Measurements from ENCODE around the gene CA10. TPM values are rescaled to one million over a fixed set of nuclear protein-coding genes. Genes with fewer than 3 reads are reported as not detected.

The CA10 gene
- total and polyA plus RNA-seq, 2 donors (not counting 1 experiment from before 2014, with no cell fraction given), result not detected

DNA sequence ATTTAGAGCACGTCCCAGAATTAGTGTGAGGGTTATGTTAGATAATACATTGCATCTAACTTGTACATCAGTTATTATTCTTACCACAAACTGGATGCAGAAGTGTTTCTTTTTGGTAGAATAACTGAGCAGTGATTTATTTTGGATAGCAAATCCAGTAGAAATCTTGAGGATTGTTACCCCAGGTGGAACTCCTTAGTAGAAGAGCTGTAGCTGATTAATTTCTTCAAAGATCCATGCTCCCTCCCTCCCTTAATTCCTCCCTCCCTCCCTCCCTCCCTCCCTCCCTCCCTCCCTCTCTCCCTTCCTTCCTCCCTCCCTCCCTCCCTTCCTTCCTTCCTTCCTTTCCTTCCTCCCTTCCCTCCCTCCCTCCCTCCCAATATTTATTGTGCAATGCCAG lies 337.7 kb downstream of the CA10 start:
- H3K4me3 ChIP-seq (replicated peaks in 1 of 4; ENCODE audit: control extremely low read depth in 1 of 4, insufficient read depth in 1 of 4, low read depth in 3 of 4, low read length in 4 of 4), result no peak overlapping the region
- no peak for DNase-seq (ENCODE audit: low read depth in 2 of 2)
- no peak overlapping the region for H3K9ac ChIP-seq (ENCODE audit: insufficient read depth, low read length)
- H3K4me2 ChIP-seq (ENCODE audit: extremely low read depth, insufficient read depth, low read length), result no peak overlapping the region
- no peaks in the 10 kb centered on the region for H3K79me2 ChIP-seq (ENCODE audit: control insufficient read depth, insufficient read depth, low read length)
- H3K27ac ChIP-seq (ENCODE audit: insufficient read depth, low read length), result no peak overlapping the region
- H2AFZ ChIP-seq (ENCODE audit: low read length), result no peak overlapping the region
- no peaks in the 10 kb centered on the region for H4K20me1 ChIP-seq (ENCODE audit: control insufficient read depth, extremely low read depth, insufficient read depth, low read length)
- no peaks in the 10 kb centered on the region for H3K9me3 ChIP-seq (ENCODE audit: control insufficient read depth, insufficient read depth, low read depth, low read length)
- no peak for TF ChIP-seq EZH2 (IDR thresholded peaks at IDR 0.05; ENCODE audit: low read length, missing control alignments)
- no peaks in the 10 kb centered on the region for H3K36me3 ChIP-seq (ENCODE audit: control insufficient read depth, insufficient read depth, low read length)
- H3K27me3 ChIP-seq (ENCODE audit: control insufficient read depth, insufficient read depth, low read length), result no peaks in the 10 kb centered on the region
- H3K4me1 ChIP-seq (ENCODE audit: control insufficient read depth, extremely low read depth, insufficient read depth, low read length), result no peaks in the 10 kb centered on the region

DNA sequence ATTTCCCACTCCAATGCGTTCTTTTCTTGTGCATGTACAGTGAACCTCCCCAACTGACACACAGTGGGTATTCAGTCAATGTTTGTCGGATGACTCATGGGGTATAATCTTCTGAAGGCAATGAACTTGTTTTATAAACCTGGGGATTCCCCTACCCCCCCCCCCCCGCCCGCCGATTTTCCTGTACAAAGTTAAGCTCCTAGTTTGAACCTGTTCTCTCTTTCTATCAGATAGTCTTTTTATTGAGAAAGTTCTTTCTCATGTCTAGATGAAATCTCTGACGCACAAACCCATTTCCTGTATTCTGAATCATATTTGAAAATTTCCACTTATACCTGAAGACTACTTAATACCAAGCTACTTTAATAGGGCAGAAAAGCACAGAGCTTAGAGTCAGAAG lies 338.3 kb downstream of the CA10 start:
- Histone ChIP-seq H2AFZ (ENCODE audit: low read length) (no peak overlapping the region), H3K9ac (ENCODE audit: insufficient read depth, low read length) (no peak overlapping the region), H3K9me3 (ENCODE audit: control insufficient read depth, insufficient read depth, low read depth, low read length) (no peaks in the 10 kb centered on the region), H3K4me1 (ENCODE audit: control insufficient read depth, extremely low read depth, insufficient read depth, low read length) (no peaks in the 10 kb centered on the region), H3K4me3 (replicated peaks in 1 of 4; ENCODE audit: control extremely low read depth in 1 of 4, insufficient read depth in 1 of 4, low read depth in 3 of 4, low read length in 4 of 4) (no peak overlapping the region), H4K20me1 (ENCODE audit: control insufficient read depth, extremely low read depth, insufficient read depth, low read length) (no peaks in the 10 kb centered on the region), H3K27me3 (ENCODE audit: control insufficient read depth, insufficient read depth, low read length) (no peaks in the 10 kb centered on the region), H3K4me2 (ENCODE audit: extremely low read depth, insufficient read depth, low read length) (no peak overlapping the region), H3K27ac (ENCODE audit: insufficient read depth, low read length) (no peak overlapping the region), H3K79me2 (ENCODE audit: control insufficient read depth, insufficient read depth, low read length) (no peaks in the 10 kb centered on the region), H3K36me3 (ENCODE audit: control insufficient read depth, insufficient read depth, low read length) (no peaks in the 10 kb centered on the region)
- DNase-seq (ENCODE audit: low read depth in 2 of 2), result no peak
- no peak for TF ChIP-seq EZH2 (IDR thresholded peaks at IDR 0.05; ENCODE audit: low read length, missing control alignments)
- TF ChIP-seq, protein P1, sequence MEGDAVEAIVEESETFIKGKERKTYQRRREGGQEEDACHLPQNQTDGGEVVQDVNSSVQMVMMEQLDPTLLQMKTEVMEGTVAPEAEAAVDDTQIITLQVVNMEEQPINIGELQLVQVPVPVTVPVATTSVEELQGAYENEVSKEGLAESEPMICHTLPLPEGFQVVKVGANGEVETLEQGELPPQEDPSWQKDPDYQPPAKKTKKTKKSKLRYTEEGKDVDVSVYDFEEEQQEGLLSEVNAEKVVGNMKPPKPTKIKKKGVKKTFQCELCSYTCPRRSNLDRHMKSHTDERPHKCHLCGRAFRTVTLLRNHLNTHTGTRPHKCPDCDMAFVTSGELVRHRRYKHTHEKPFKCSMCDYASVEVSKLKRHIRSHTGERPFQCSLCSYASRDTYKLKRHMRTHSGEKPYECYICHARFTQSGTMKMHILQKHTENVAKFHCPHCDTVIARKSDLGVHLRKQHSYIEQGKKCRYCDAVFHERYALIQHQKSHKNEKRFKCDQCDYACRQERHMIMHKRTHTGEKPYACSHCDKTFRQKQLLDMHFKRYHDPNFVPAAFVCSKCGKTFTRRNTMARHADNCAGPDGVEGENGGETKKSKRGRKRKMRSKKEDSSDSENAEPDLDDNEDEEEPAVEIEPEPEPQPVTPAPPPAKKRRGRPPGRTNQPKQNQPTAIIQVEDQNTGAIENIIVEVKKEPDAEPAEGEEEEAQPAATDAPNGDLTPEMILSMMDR (conservative IDR thresholded peaks at IDR 0.05 in 1 of 2, IDR thresholded peaks at IDR 0.05 in 1 of 2; ENCODE audit: low read depth in 1 of 2, low read length in 2 of 2), result no peak

GRCh38 chr17:51819341-51820219 lies 338.9 kb downstream of the CA10 start:
- no peak for DNase-seq (ENCODE audit: low read depth in 2 of 2)
- TF ChIP-seq, protein P1 (conservative IDR thresholded peaks at IDR 0.05 in 1 of 2, IDR thresholded peaks at IDR 0.05 in 1 of 2; ENCODE audit: low read depth in 1 of 2, low read length in 2 of 2), result no peak
- no peak for TF ChIP-seq EZH2 (IDR thresholded peaks at IDR 0.05; ENCODE audit: low read length, missing control alignments)
- no peak overlapping the region for H3K4me2 ChIP-seq (ENCODE audit: extremely low read depth, insufficient read depth, low read length)
- no peak overlapping the region for H3K9ac ChIP-seq (ENCODE audit: insufficient read depth, low read length)
- no peaks in the 10 kb centered on the region for H3K27me3 ChIP-seq (ENCODE audit: control insufficient read depth, insufficient read depth, low read length)
- H3K4me3 ChIP-seq (replicated peaks in 1 of 4; ENCODE audit: control extremely low read depth in 1 of 4, insufficient read depth in 1 of 4, low read depth in 3 of 4, low read length in 4 of 4), result no peak overlapping the region
- no peaks in the 10 kb centered on the region for H3K4me1 ChIP-seq (ENCODE audit: control insufficient read depth, extremely low read depth, insufficient read depth, low read length)
- H2AFZ ChIP-seq (ENCODE audit: low read length), result no peak overlapping the region
- H3K79me2 ChIP-seq (ENCODE audit: control insufficient read depth, insufficient read depth, low read length), result no peaks in the 10 kb centered on the region
- H3K36me3 ChIP-seq (ENCODE audit: control insufficient read depth, insufficient read depth, low read length), result no peaks in the 10 kb centered on the region
- H3K27ac ChIP-seq (ENCODE audit: insufficient read depth, low read length), result no peak overlapping the region
- H3K9me3 ChIP-seq (ENCODE audit: control insufficient read depth, insufficient read depth, low read depth, low read length), result no peaks in the 10 kb centered on the region
- H4K20me1 ChIP-seq (ENCODE audit: control insufficient read depth, extremely low read depth, insufficient read depth, low read length), result no peaks in the 10 kb centered on the region
